ENCODE measurements around the gene KRT33B.

GRCh38 chr17:41363881-41364280 is 5.7 kb downstream of the KRT33B start:
- no peak for TF ChIP-seq SUZ12 (IDR thresholded peaks at IDR 0.05; ENCODE audit: low read length)
- no peak for TF ChIP-seq CTCF (IDR thresholded peaks at IDR 0.05; ENCODE audit: control extremely low read depth in 1 of 3, insufficient read depth in 1 of 3, low read depth in 1 of 3, low read length in 3 of 3)
